WI38 (cell line): ENCODE results near the gene ANK3.

Experiments used
- H3K4me3 ChIP-seq: 2 replicates; pipeline ENCODE4 v1.5.1; 2011; ENCODE audit warnings: low read depth, mild to moderate bottlenecking, control low read depth, low read length
- CTCF ChIP-seq: IDR thresholded peaks from 2 replicates; pipeline ENCODE4 v1.5.1; 2012; ENCODE audit warnings: low read depth, mild to moderate bottlenecking, control low read depth, low read length

Gene ANK3

GRCh38 chr10:60169111-60169510 is 220.6 kb downstream of the ANK3 start:
- TF ChIP-seq CTCF = no peak
- H3K4me3 ChIP-seq = no peak overlapping the region

DNA sequence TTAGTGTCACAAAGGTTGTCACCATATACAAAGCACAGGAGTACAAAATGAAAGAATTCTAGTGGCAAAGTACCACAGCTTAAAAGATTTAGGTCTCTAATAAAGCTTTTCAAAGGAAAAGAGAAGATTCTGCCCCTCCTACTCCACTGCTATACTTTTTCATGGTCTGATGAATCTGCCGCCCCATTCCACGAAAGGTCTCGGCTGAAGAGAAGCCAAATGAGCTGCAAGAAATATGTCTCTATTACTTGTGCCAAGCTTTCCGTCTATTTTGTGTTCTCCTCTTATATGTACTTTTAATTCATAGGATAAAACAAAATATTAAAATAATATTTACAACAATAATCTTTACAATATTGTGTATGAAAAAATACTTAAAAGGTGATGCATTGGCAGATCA is 222.6 kb downstream of the ANK3 start:
- TF ChIP-seq CTCF = no peak
- H3K4me3 ChIP-seq = peak overlapping the region; percentile 32

DNA sequence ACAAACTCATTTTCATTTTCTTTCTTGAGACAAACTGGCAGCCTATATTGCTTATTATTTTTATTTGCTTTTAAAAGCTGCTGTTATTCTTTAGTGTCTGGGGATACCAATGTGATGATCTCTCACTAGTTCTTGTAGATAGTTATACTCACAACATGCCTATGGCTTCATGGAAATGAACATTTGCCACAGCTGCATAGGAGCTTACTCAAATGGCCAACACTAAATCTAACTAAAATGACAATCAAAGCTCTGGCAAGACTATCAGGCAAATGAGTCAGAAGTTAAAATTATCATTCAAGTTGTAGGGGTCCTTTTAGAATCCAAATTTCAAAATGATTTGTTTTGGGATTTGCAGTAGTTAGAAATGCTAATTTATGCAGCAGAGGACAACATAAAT is 225.9 kb downstream of the ANK3 start:
- H3K4me3 ChIP-seq = no peak overlapping the region
- TF ChIP-seq CTCF = no peak

DNA sequence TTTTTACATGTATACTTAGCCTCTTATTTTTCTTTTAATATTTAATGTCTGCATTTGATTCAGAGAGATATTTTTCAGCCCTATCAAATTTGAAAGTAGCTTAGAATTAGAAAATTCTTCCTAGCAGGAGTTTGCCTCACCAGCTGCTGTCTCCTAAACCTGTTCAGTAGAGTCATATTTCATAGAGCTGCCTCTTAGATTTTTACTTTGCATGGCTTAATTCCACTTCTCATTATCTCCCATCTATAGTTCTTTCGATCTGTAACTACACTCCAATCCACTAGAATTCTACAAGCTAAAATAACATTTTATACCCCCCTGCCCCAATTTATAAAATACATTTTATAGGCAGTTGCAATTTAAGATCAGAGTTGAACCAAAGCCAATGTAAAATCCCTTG is 227.0 kb downstream of the ANK3 start:
- H3K4me3 ChIP-seq = no peak overlapping the region
- no peak for TF ChIP-seq CTCF

- TF ChIP-seq CTCF = no peak
- no peak overlapping the region for H3K4me3 ChIP-seq
These were observed 233.6 kb downstream of the ANK3 start for GRCh38 chr10:60155943-60156683.

GRCh38 chr10:60155099-60155877 is 234.4 kb downstream of the ANK3 start:
- H3K4me3 ChIP-seq = no peak overlapping the region
- no peak for TF ChIP-seq CTCF

DNA sequence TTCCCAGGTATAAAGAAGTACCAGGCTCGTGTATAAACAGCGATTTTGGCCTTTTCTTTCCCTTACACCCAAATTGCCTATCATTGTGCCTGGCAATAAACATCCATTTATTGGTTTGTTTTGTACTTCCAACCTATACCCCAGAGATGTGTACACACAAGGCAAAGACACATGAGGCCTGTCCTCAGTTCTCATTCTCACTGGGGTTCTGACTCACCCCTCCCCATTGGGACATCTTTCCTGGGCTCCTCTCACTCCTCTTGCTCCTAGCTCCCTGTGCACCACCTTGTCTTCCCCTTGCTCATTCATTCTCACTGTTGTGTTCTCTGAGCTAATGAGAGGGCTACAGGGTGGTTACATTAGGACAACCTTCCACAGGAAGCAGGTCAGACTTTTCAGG is 240.7 kb downstream of the ANK3 start:
- TF ChIP-seq CTCF = no peak
- no peak overlapping the region for H3K4me3 ChIP-seq
